HG02852 (cell line): ENCODE results near the gene RPA3.
A peak's percentile ranks its signal among the peaks of the same experiment; 100 is the strongest.
"Not testable (repeated sequence)": the region's sequence is repeated elsewhere in the genome, so short reads cannot be mapped to it uniquely, and the experiment has no call there.

Experiments
- ATAC-seq: cut with Tn5 transposase; IDR thresholded peaks from one replicate; pipeline ENCODE4 v1.9.1; 2021; ENCODE audit warnings: mild to moderate bottlenecking, moderate library complexity; ENCODE audit not compliant: unreplicated experiment

The RPA3 gene

GRCh38 chr7:7695111-7695817 lies 23.1 kb downstream of the RPA3 start:
- ATAC-seq, result no peak

DNA sequence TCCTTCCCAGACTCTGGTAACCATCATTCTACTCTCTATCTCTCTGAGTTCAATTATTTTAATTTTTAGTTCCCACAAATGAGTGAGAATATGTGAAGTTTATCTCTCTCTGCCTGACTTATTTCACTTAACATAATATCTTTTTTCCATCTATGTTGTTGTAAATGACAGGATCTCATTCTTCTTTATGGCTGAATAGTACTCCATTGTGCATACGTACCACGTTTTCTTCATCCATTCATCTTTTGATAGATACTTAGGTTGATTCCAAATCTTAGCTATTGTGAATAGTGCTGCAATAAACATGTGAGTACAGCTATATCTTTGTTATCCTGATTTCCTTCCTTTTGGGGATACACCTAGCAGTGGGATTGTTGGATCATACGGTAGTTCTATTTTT lies 23.9 kb downstream of the RPA3 start:
- ATAC-seq, result no peak

- no peak for ATAC-seq
These were observed 24.5 kb downstream of the RPA3 start for GRCh38 chr7:7693881-7694280.

DNA sequence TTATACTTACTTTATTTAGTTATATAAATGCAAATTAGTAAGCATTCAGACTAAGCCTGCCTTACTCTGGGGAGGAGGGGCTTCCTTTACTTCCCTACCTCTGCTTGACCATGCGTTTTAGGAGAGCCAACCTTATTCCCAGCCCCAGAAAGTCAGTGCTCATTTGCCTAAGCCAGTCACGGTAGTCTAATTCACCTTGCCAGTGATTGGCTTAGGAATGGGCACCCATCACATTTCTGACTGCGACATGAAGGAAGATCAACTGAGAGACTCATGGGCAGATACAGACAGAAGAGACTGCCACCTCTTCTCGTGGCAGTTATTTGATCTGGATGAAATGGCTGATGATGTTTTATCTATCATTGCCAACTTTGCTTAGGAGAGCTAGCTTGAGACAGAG lies 29.5 kb downstream of the RPA3 start:
- no peak for ATAC-seq

GRCh38 chr7:7688310-7688709 lies 30.1 kb downstream of the RPA3 start:
- ATAC-seq, result no peak

- no peak for ATAC-seq
These were observed 30.6 kb downstream of the RPA3 start for GRCh38 chr7:7687800-7688199.

- ATAC-seq, result no peak
These were observed 31.4 kb downstream of the RPA3 start for GRCh38 chr7:7686811-7687508.

- no peak for ATAC-seq
These were observed 35.5 kb downstream of the RPA3 start for GRCh38 chr7:7682861-7683260.

GRCh38 chr7:7681936-7682329 lies 36.5 kb downstream of the RPA3 start:
- no peak for ATAC-seq

DNA sequence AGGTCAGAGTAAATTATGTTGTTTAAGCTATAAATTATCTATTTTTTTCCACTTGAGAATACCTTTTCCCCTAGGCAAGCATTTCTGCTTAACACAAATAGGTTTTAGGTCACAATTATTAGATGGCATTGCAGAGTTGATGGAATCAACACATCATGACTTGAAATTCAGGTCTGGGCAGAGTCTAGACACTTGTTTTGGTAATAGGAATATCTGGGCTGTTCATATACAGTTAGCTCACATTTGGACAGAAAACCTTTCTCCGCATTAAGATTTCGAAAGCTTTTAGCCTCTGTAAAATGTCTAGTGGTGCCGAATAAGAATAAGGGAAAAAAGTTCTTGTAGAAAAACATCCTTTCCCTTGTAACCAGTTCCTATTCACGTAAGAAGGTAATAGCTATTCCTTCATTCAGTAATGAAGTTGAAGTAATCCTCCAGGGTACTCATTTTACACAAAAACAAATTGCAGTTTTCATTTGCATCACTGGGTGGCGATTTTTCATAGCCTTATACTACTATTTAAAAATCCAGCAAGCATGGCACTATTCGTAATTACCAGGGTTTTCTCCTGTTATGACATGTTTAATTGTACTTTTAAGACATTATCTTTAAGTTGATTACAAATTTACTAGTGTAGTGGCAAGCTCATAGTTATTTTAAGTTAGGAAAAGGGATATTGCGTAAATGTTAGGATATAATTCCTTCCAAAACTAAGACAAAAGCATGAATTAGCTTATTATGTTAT lies 37.0 kb downstream of the RPA3 start:
- peak; percentile 54 for ATAC-seq

DNA sequence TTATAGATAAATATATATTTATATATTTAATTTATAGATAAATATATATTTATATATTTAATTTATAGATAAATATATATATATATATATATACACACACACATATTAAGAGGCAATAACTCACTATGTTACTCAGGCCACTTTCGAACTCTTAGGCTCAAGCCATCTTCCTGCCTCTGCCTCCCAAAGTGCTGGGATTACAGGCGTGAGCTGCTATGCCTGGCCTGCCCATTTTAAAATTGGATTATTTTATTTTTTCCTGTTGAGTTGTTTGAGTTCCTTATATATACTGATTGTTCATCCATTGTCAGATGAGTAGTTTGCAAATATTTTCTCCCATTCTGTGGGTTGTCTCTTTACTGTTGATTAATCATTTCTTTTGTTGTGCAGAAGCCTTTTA lies 38.8 kb downstream of the RPA3 start:
- ATAC-seq, result not testable (repeated sequence)

DNA sequence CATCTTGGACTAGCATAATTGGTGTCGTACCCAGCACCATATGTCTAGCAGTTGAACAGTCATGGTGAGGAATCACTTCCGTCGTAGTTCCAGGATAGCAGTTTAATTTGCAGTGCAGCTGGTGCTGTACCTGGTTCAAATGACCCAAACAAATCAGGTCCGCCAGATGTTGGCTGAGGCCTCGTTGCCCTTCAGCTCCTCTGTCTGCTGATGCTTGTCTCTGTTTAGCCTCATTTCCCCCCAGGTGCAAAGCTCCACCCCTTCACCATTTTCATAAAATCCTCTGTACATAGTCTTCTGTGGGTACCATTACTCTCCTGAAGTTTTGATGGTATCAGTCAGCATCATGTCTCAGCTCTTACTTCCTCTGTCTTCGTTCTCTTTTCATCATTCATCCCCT lies 42.7 kb downstream of the RPA3 start:
- ATAC-seq, result no peak

GRCh38 chr7:7673240-7673550 lies 45.2 kb downstream of the RPA3 start:
- no peak for ATAC-seq

- ATAC-seq, result no peak
These were observed 45.7 kb downstream of the RPA3 start for GRCh38 chr7:7672545-7673239.

DNA sequence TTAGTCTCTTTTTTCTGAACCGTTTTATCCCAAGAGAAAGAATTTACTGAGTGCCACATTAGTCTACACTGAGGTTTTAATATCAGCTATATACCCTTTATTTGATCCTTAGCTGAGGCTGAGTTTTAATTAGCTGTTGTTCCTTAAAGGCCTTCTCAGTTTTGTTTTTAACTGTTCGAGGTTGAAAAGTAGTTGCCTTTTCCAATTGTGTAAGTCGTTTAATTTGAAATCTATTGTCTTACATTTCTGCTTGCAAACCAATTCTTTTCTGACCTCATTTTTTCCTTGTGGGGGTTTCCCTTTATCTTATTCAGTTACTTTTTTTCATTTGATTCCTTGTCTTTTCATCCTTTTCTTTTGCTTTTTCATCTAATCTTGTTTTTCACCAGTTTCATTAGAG lies 47.0 kb downstream of the RPA3 start:
- ATAC-seq, result no peak

- no peak for ATAC-seq
These were observed 47.9 kb downstream of the RPA3 start for GRCh38 chr7:7670490-7670889.

- ATAC-seq, result no peak
These were observed 49.7 kb downstream of the RPA3 start for GRCh38 chr7:7668706-7669105.

DNA sequence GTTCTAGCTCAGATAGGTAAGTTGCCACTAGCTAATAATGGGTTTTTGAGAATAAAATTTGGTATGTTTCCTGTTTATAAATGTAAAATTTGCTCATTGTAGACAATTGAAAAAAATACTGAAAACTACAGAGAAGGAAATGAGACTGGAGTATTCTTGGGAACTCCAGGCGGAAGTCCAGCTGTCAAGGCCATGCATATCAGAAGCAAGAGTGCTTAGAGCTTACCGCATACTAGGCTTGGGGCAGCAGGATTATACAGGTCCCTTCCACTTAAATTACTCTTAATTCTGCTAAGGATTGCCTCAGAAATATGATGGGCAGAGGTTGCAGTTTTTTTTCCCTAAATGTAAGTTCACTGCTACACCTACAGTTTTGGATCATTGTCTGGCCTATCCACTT lies 51.2 kb downstream of the RPA3 start:
- ATAC-seq, result no peak

DNA sequence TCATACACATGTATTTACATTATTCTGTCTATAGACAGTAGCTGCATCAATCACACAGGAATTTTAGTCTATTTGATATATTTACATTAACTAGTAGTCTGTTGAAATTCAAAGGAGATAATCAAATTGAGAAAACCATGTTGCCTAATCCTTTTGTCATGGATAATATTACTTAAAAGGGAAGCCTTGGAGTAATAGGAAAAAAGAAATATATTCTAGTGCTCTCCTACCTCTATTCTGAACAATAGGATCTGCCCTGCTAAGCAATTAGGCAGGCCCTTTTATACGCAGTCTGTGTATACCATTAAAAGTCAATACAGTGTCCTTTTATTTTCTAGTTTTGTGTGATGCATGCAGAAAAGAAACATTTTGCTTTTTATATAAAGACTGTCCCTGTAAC lies 53.4 kb downstream of the RPA3 start:
- no peak for ATAC-seq

- ATAC-seq, result no peak
These were observed 54.1 kb downstream of the RPA3 start for GRCh38 chr7:7664291-7664690.

GRCh38 chr7:7662527-7662926 lies 55.9 kb downstream of the RPA3 start:
- no peak for ATAC-seq

GRCh38 chr7:7656459-7656858 lies 61.9 kb downstream of the RPA3 start:
- not testable (repeated sequence) for ATAC-seq
